IPS DF 19.7 (cell line): ENCODE measurements around the gene SH3BP1.

Experiments
- DNase-seq: peaks from one replicate; pipeline ENCODE4 v3.0.0-alpha.2; 2013; ENCODE audit warnings: low read depth, low spot score

The SH3BP1 gene

DNA sequence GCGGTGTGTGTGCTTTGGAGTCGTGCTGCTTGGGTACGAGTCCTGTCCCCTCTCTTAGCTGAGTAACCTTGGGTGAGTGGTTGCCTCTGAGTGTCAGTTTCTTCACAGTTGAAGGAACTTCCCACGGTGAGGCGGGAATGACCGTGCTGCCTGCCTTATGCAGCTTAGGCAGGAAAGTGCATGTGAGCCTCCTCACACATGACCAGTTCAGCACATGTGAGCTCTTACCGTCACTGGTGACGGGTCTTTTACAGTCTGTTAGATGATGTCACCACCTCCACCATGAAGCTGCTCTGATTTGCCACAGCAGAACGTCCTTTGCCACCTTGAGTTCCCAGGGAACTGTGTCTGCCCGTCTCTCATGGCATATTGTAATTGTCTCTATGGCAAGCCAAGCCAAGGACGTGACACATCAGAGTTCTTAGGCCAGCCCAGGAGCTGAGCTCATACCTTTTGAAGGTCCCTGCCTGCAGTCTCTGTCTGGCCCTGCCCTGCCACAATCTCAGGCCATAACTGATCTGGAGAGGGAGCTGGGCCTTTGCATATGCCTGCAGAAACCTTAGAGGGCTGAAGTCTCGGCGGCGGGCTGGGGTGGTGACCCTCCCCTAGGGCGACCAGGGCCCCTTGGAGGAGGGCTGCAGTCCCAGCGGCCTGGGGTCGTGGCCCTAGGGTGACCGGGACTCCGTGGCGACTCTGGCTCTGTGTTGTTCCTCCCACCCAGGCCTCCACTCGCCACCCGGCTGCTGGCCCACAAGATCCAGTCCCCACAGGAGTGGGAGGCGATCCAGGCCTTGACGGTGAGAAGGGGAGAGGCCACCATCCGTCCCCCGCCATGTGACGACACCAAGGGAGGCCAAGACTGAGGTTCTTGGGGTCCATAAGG lies 23.0 kb upstream of the SH3BP1 start:
- DNase-seq = no peak

DNA sequence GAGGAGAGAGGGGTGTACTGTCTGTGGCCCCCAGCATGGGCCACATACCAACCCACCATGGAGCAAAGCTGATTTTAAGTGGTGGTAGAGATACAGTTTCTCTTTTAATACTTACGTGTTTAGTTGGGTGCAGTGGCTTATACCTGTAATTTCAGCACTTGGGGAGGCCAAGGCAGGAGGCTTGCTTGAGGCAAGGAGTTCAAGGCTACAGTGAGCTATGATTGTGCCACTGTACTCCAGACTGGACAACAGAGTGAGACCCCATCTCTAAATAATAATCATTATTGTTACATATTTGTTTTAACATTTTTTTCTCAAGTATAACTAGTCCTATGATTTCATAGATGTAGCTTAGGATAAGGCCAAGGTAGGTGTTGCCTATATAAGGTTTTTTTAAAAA lies 22.0 kb upstream of the SH3BP1 start:
- no peak for DNase-seq

DNA sequence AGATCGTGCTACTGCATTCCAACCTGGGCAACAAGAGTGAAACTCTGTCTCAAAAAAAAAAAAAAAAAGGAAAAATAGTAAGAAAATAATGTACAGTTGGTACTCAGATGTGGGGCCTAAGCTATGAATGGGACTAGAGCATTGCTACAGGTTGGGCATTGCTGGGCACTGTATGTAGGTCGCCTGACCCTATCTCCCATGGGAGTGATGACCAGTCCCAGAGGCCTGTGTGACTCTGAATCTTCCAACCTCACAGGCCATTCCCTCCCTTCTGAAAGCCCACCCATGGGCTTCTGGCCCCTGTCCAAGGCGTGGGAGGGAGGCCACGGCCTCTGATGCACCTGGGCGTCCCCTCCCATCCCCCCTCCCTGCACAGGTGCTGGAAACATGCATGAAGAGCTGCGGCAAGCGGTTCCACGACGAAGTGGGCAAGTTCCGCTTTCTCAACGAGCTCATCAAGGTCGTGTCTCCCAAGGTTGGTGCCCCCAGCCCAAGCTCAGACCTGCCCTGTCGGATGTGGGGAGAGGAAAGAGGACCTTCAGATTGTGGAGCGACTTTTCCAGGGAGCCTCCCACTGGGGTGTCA lies 21.3 kb upstream of the SH3BP1 start:
- no peak for DNase-seq

- DNase-seq = no peak
These were observed 20.8 kb upstream of the SH3BP1 start for GRCh38 chr22:37618674-37619073.

DNA sequence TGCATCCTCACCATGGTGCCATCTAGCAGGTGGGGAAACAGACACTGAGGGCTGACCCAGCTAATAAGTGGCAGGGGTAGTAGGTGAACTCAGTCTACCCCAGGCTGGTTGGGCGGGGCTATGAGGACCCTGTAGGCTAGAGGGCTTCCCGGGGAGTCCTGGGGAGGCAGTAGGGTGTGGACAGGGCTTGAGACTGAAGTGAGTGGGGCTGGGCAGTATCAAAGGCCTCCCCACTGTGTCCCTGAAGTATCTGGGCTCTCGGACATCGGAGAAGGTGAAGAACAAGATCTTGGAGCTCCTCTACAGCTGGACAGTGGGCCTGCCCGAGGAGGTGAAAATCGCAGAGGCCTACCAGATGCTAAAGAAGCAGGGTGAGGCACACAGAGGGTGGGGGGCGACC lies 19.5 kb upstream of the SH3BP1 start:
- no peak for DNase-seq

DNA sequence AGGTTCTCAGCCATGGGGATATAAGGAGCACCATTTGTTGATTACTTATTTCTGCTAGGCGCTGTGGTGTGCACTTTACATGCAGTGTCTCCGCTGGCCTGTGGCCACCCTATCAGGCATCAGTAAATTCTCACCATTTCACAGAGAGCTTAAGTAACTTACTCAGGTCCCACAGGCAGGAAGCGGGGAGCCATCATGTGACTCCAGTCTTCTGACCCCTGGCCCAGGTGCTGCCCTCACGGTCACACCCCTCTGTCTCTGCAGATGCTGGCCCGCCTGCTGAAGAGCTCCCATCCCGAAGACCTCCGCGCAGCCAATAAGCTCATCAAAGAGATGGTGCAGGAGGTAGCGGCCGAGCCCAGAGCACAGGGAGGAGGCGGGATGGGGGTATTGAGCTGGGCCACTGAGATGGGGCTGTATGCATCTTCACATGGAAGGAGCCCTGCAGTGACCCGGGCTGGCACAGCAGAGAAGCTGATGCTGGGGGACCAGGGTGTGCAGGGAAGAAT lies 18.1 kb upstream of the SH3BP1 start:
- no peak for DNase-seq

- DNase-seq = no peak
These were observed 16.1 kb upstream of the SH3BP1 start for GRCh38 chr22:37623075-37624016.

DNA sequence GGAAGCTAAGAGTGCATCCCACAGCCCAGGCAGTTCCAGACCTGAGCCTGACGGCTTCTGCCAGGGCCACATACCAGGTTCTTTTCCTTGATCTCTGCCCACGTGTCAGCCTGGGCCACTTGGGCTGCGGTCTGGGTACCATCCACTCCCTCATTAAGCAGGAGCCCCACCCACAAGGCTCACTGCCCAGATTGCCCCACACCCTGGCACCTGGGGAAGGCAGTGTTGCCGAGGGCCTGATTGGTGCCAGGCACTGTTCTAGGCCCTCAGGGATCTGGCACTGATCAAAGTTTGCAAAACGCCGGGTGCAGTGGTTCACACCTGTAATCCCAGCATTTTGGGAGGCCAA lies 15.5 kb upstream of the SH3BP1 start:
- DNase-seq = no peak

GRCh38 chr22:37624876-37625275 lies 14.6 kb upstream of the SH3BP1 start:
- no peak for DNase-seq

- DNase-seq = no peak
These were observed 13.7 kb upstream of the SH3BP1 start for GRCh38 chr22:37625737-37626136.

DNA sequence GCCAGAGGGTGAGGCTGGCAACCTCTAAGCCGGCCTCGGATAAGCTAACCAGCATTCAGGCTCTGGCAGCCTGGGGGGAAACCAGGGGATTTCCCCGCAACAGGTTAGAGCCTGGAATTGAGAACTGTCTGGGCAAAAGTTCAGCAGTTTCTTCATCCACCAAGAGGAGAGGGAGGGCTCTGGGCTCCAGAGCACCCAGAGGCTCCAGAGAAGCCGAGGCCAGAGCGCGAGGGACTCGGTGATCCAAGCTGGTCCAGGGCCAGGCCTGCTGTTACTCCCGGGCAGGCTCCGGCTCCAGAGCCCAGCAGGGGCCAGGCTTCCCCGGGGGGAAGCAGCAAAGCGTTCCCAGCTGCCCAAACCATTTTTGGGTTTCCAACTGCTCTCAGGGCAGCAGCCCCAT lies 13.3 kb upstream of the SH3BP1 start:
- DNase-seq = no peak

DNA sequence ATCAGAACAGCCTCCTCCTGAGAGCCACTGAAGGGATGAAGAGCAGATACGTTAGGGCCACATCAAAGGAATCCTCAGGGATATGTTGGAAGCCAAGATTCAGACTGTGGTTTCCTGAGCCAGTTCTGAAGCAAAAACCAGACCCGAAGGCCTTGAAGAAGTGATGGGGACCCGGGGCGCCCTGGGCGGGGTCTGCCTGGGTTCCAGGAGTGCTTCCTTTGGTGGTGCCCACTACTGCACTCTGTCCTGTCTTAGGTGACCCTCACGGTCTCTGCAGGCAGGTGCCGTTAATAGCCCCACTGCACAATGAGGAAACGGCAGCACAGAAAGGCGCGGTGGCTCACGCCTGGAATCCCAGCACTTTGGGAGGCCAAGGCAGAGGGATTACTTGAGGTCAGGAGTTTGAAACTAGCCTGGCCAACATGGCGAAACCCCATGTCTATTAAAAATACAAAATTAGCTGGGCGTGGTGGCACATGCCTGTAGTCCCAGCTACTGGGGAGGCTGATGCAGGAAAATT lies 12.9 kb upstream of the SH3BP1 start:
- no peak for DNase-seq

DNA sequence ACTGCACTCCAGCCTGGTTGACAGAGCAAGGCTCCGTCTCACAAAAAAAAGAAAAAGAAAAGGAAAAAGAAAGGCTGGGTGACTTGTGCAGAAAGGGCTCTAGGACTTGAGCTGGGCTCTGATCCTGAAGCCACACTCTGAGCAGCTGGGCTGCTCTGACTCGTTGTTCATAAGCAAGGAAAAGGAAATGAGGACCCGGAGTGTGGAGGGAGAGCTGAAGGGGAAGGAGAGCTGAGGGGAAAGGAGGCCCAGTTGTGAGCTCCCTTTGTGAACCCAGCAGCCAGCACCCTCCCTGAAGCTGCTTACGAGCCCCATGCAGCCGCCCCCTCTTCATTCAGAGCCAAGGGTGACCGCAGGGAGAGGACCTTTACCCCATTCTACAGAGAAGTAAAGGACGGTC lies 12.3 kb upstream of the SH3BP1 start:
- no peak for DNase-seq

- no peak for DNase-seq
These were observed 11.9 kb upstream of the SH3BP1 start for GRCh38 chr22:37627545-37627944.

DNA sequence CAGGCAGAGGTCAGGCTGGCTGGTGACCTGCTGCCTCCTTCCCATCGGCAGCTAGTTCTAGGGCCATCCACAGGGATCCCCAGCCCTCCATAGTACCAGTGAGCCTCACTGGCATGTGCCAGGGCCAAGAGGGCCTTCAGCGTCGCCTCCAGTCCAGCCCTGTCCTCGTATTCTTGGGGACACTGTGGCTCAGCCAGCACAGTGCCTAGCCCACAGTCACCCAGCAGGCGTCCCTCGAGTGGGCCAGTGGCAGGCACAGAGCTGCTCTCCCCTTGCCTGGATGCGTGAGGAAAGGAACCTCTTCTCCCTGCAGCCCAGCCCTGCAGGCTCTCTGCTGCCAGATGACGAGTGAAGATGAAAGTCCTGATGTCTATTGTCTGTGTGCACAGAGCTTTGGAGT lies 10.6 kb upstream of the SH3BP1 start:
- DNase-seq = no peak

GRCh38 chr22:37629928-37630327 lies 9.5 kb upstream of the SH3BP1 start:
- DNase-seq = no peak

DNA sequence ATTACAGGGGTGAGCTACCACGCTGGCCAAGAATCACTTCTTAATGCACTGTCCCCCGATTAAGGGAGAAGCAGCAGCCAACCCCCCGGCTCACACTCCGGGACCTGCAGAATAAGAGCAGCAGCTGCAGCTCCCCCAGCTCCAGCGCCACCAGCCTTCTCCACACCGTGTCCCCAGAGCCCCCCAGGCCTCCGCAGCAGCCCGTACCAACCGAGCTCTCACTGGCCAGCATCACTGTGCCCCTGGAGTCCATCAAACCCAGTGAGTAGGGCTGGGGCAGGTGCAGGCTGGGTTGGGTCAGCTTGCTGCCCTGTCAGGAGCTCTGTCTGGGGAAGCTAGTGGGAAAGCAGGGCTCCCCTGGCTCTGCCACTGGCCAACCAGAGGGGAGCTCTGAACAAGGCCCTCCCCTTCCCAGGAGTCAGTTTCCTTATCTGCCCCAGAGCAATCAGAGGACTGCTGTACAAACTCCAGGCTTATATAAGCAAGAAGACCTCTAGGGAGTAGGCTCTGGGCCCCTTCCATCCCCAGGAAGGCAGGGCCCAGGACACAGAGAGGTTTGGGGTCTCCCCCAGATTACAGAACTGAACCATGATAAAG lies 8.5 kb upstream of the SH3BP1 start:
- DNase-seq = no peak

DNA sequence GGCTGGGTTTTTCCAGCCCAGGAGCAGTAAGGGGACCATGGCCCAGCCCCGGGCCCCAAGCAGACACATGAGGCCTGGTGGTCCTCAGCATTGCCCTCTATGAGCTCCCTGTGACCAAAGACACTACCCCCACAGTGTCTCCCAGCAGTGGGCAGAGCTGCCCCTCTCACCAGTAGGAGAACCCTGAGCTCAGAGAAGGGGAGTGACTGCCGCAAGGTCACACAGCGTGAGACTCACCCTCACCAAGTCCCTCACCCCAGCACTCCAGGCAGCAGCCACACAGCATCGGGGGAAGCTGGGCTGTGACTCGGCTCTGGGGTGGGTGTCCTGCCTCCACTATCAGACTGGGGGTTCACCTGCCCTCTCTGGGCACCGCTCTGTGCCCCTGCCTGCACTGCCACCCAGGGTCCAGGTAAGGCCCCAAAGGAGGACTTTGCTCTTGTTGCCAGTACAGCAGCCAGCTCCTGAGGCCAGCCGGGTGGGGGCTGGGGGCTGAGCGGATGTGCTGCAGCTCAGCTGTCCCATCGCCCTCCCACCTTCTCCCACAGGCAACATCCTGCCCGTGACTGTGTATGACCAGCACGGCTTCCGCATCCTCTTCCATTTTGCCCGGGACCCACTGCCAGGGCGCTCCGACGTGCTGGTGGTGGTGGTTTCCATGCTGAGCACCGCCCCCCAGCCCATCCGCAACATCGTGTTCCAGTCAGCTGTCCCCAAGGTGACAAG lies 7.9 kb upstream of the SH3BP1 start:
- no peak for DNase-seq

DNA sequence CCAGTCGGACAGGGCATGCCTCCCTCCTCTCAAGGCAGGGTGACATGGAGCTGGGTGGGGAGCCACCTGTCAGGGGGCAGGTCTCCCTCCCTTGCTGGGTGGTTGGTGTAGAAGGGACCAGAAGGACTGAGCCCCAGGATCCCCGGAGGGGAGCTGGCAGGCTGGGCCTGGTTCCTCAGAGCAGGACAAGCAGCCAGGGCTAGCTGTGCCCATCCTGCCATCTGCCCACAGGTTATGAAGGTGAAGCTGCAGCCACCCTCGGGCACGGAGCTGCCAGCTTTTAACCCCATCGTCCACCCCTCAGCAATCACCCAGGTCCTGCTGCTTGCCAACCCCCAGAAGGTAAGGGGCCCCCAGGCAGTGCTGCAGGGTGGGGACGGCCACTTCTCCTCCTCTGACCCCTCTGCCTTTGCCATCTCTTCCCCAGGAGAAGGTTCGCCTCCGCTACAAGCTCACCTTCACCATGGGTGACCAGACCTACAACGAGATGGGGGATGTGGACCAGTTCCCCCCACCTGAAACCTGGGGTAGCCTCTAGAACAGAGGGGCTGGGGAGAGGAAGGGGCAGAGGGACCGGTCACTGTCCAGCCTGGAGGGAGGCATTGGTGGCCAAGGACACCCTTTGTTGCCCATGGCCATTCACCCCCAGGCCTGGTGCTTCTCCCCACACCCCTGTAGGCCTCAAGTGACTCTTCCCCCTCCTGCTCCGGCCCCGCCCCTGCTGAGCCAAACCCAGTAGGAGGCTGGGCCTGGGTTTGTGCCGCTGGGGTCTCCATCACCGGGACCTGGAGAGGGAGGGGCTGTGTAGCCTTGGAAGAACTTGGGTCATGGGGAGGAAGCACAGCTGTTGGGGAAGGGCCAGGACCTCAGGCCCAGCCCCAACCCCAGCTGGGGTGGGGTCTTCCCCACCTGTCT lies 7.0 kb upstream of the SH3BP1 start:
- DNase-seq = no peak

GRCh38 chr22:37633089-37633624 lies 6.3 kb upstream of the SH3BP1 start:
- no peak for DNase-seq
